ENCODE measurements around the gene CCAR1. TPM values are rescaled to one million over a fixed set of nuclear protein-coding genes. Genes with fewer than 3 reads are reported as not detected.
"Not testable (repeated sequence)": the region's sequence is repeated elsewhere in the genome, so short reads cannot be mapped to it uniquely, and the experiment has no call there.

The CCAR1 gene
- total and polyA plus RNA-seq, 2 donors (not counting 1 experiment from before 2014, with no cell fraction given) = 26.3 to 101 TPM

DNA sequence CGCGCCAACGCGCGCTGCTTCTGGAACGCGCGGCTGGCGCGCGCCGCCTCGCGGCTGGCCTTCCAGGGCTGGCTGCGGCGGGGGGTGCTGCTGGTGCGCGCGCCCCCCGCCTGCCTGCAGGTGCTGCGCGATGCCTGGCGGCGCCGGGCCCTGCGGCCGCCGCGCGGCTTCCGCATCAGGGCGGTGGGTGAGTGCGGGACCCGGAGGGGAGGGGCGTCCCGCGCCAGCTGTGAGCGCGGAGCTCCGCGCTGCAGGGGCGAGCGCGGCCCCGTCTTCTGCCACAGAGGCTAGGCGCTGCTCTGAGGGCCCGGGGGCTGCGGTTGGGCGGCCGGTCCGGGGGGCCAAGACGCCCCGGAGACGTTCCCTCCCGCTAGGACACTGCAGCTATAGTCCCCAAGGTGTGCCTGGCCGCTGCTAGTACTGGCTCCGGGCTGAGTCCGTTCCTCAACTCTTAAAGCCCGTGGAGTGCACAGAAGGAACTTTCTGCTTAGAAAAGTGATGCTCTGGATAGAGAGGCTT lies 107.1 kb downstream of the CCAR1 start:
- peak overlapping the region; percentile 77 for H3K4me2 ChIP-seq (replicated peaks; ENCODE audit: low read depth, low read length, poor library complexity, severe bottlenecking)
- intact Hi-C loops (cut with micrococcal nuclease) = loop anchor here (10.0 kb wide), 1 partner anchor 77 kb away; the partner anchor contains the start of gene DDX50
- H3K9me3 ChIP-seq (ENCODE audit: control extremely low read depth in 1 of 3, control insufficient read depth in 2 of 3, insufficient read depth in 1 of 3, low read length in 2 of 3); H3K9me3 Mint-ChIP-seq (ENCODE audit: insufficient read depth); H3K36me3 ChIP-seq (replicated peaks in 1 of 2; ENCODE audit: control extremely low read depth in 1 of 2, control insufficient read depth in 1 of 2, extremely low read depth in 1 of 2, insufficient read depth in 2 of 2, low read length in 1 of 2); H3K4me1 ChIP-seq (ENCODE audit: control insufficient read depth in 2 of 2, insufficient read depth in 2 of 2, low read length in 2 of 2); H3K27ac Mint-ChIP-seq; H3K4me1 Mint-ChIP-seq; POLR2A ChIA-PET; H3K27ac ChIP-seq (ENCODE audit: low read length in 2 of 2); H3K79me2 ChIP-seq (ENCODE audit: control insufficient read depth, insufficient read depth, low read length); H4K20me1 ChIP-seq (ENCODE audit: control insufficient read depth, insufficient read depth, low read length, poor library complexity, severe bottlenecking); H3K27me3 Mint-ChIP-seq; H3K9ac ChIP-seq (ENCODE audit: low read length); CTCF ChIA-PET: not testable (repeated sequence)
- peak; percentile 58 for DNase-seq
- peak; percentile 66 for ATAC-seq (ENCODE audit: low read depth)
- WGBS (ENCODE audit: insufficient coverage) = 2% methylated on average over 33 of the region's 59 CpGs
- peak overlapping the region; percentile 65 for H2AFZ ChIP-seq (ENCODE audit: insufficient read depth, low read depth, low read length, poor library complexity, severe bottlenecking)
- H3K27me3 ChIP-seq (replicated peaks in 1 of 4; ENCODE audit: control extremely low read depth in 1 of 4, control insufficient read depth in 3 of 4, insufficient read depth in 4 of 4, low read length in 3 of 4) = peaks cover 0 to 13% (median 0%) of the 10 kb centered on the region in 4 experiments
- H3K4me3 ChIP-seq (ENCODE audit: control extremely low read depth in 1 of 5, extremely low read depth in 1 of 5, insufficient read depth in 1 of 5, low read depth in 2 of 5, low read length in 4 of 5) = peak overlapping the region in 4 of 5 experiments; percentile 19 to 45 (median 34)
- peak overlapping the region; percentile 71 for H3K4me3 Mint-ChIP-seq

GRCh38 chr10:68828833-68829232 lies 107.8 kb downstream of the CCAR1 start:
- H2AFZ ChIP-seq (ENCODE audit: insufficient read depth, low read depth, low read length, poor library complexity, severe bottlenecking) = peak overlapping the region; percentile 65
- WGBS (ENCODE audit: insufficient coverage) = 97% methylated on average over 6 of the region's 10 CpGs

More at GRCh38 chr10:68828833-68829232, 107.8 kb downstream of the CCAR1 start:
- H3K27me3 Mint-ChIP-seq = peaks cover 3% of the 10 kb centered on the region
- no peak for ATAC-seq (ENCODE audit: low read depth)
- Histone ChIP-seq H3K27me3 (replicated peaks in 1 of 4; ENCODE audit: control extremely low read depth in 1 of 4, control insufficient read depth in 3 of 4, insufficient read depth in 4 of 4, low read length in 3 of 4) (peaks cover 0 to 13% (median 0%) of the 10 kb centered on the region in 4 experiments), H3K36me3 (replicated peaks in 1 of 2; ENCODE audit: control extremely low read depth in 1 of 2, control insufficient read depth in 1 of 2, extremely low read depth in 1 of 2, insufficient read depth in 2 of 2, low read length in 1 of 2) (no peaks in the 10 kb centered on the region), H3K79me2 (ENCODE audit: control insufficient read depth, insufficient read depth, low read length) (no peaks in the 10 kb centered on the region), H3K9ac (ENCODE audit: low read length) (no peak overlapping the region), H4K20me1 (ENCODE audit: control insufficient read depth, insufficient read depth, low read length, poor library complexity, severe bottlenecking) (no peaks in the 10 kb centered on the region), H3K27ac (ENCODE audit: low read length in 2 of 2) (no peak overlapping the region), H3K9me3 (ENCODE audit: control extremely low read depth in 1 of 3, control insufficient read depth in 2 of 3, insufficient read depth in 1 of 3, low read length in 2 of 3) (no peaks in the 10 kb centered on the region), H3K4me1 (ENCODE audit: control insufficient read depth in 2 of 2, insufficient read depth in 2 of 2, low read length in 2 of 2) (peaks cover 3 to 7% of the 10 kb centered on the region in 2 donors), H3K4me3 (ENCODE audit: control extremely low read depth in 1 of 5, extremely low read depth in 1 of 5, insufficient read depth in 1 of 5, low read depth in 2 of 5, low read length in 4 of 5) (no peak overlapping the region), H3K4me2 (replicated peaks; ENCODE audit: low read depth, low read length, poor library complexity, severe bottlenecking) (no peak overlapping the region)
- H3K27ac Mint-ChIP-seq = no peak overlapping the region
- intact Hi-C loops (cut with micrococcal nuclease) = loop anchor here (10.0 kb wide), 1 partner anchor 76 kb away; the partner anchor contains the start of gene DDX50
- peak; percentile 10 for DNase-seq
- peaks cover 5% of the 10 kb centered on the region for H3K4me1 Mint-ChIP-seq
- ChIA-PET POLR2A (no interaction called here), CTCF (no interaction called here)
- peak overlapping the region; percentile 71 for H3K4me3 Mint-ChIP-seq
- H3K9me3 Mint-ChIP-seq (ENCODE audit: insufficient read depth) = no peaks in the 10 kb centered on the region
- TF ChIP-seq EZH2 (IDR thresholded peaks at IDR 0.05; ENCODE audit: borderline replicate concordance, insufficient read depth, low read depth, low read length, poor library complexity, severe bottlenecking) = no peak
- TF ChIP-seq, protein P1, sequence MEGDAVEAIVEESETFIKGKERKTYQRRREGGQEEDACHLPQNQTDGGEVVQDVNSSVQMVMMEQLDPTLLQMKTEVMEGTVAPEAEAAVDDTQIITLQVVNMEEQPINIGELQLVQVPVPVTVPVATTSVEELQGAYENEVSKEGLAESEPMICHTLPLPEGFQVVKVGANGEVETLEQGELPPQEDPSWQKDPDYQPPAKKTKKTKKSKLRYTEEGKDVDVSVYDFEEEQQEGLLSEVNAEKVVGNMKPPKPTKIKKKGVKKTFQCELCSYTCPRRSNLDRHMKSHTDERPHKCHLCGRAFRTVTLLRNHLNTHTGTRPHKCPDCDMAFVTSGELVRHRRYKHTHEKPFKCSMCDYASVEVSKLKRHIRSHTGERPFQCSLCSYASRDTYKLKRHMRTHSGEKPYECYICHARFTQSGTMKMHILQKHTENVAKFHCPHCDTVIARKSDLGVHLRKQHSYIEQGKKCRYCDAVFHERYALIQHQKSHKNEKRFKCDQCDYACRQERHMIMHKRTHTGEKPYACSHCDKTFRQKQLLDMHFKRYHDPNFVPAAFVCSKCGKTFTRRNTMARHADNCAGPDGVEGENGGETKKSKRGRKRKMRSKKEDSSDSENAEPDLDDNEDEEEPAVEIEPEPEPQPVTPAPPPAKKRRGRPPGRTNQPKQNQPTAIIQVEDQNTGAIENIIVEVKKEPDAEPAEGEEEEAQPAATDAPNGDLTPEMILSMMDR (IDR thresholded peaks at IDR 0.05) = no peak
